C1 segment of cervical spinal cord (tissue), 14 donors: Measurements from ENCODE around the gene FSHR.

Source experiments
- DNase-seq, 14 donors: peaks; one replicate each; lab custom pipeline; 2025; lab: John Stamatoyannopoulos, UW

FSHR gene

GRCh38 chr2:49033394-49034185 lies 120.7 kb downstream of the FSHR start:
- no peak for DNase-seq

GRCh38 chr2:49032936-49033335 lies 121.4 kb downstream of the FSHR start:
- no peak for DNase-seq

- no peak for DNase-seq
Observed at GRCh38 chr2:49032126-49032525, 122.2 kb downstream of the FSHR start.

- DNase-seq = no peak
Observed at GRCh38 chr2:49029406-49029805, 124.9 kb downstream of the FSHR start.

GRCh38 chr2:49028101-49028500 lies 126.2 kb downstream of the FSHR start:
- no peak for DNase-seq

GRCh38 chr2:49026706-49027105 lies 127.6 kb downstream of the FSHR start:
- DNase-seq = no peak

GRCh38 chr2:49021271-49021670 lies 133.0 kb downstream of the FSHR start:
- no peak for DNase-seq

- DNase-seq = no peak
Observed at GRCh38 chr2:49005261-49005660, 149.1 kb downstream of the FSHR start.

GRCh38 chr2:49004036-49004626 lies 150.2 kb downstream of the FSHR start:
- DNase-seq = peak in 4 of 14 donors; percentile 13 to 45 (median 16)

- DNase-seq = peak in 1 of 14 donors; percentile 9
Observed at GRCh38 chr2:49003201-49003600, 151.1 kb downstream of the FSHR start.

- peak in 2 of 14 donors; percentile 8 to 12 for DNase-seq
Observed at GRCh38 chr2:49002750-49003149, 151.6 kb downstream of the FSHR start.

- no peak for DNase-seq
Observed at GRCh38 chr2:49000695-49001094, 153.6 kb downstream of the FSHR start.

- DNase-seq = no peak
Observed at GRCh38 chr2:48998449-48998848, 155.9 kb downstream of the FSHR start.

GRCh38 chr2:48993576-48993975 lies 160.7 kb downstream of the FSHR start:
- no peak for DNase-seq

- DNase-seq = no peak
Observed at GRCh38 chr2:48991415-48992131, 162.7 kb downstream of the FSHR start.

- DNase-seq = no peak
Observed at GRCh38 chr2:48984922-48985321, 169.4 kb downstream of the FSHR start.

- DNase-seq = no peak
Observed at GRCh38 chr2:48983551-48983950, 170.8 kb downstream of the FSHR start.

- DNase-seq = no peak
Observed at GRCh38 chr2:48982887-48983435, 171.4 kb downstream of the FSHR start.

- DNase-seq = no peak
Observed at GRCh38 chr2:48980846-48981245, 173.5 kb downstream of the FSHR start.

- no peak for DNase-seq
Observed at GRCh38 chr2:48979691-48980090, 174.6 kb downstream of the FSHR start.

- no peak for DNase-seq
Observed at GRCh38 chr2:48978131-48978530, 176.2 kb downstream of the FSHR start.

- DNase-seq = no peak
Observed at GRCh38 chr2:48971801-48972200, 182.5 kb downstream of the FSHR start.
